Endothelial cell of umbilical vein (primary cell): ENCODE data around the gene FUT4.

Source experiments
- CTCF ChIP-seq, 2 donors: IDR thresholded peaks; 1 replicate in 1 of 2; 2 replicates in 1 of 2; pipeline ENCODE4 v1.5.1; 2011; ENCODE audit warnings: low read length in 2 of 2, mild to moderate bottlenecking in 2 of 2, moderate library complexity in 2 of 2, control low read depth in 1 of 2, inconsistent platforms in 1 of 2, low read depth in 1 of 2; ENCODE audit not compliant: insufficient read depth in 1 of 2; ENCODE audit errors: extremely low read depth in 1 of 2
- EZH2 ChIP-seq: IDR thresholded peaks from 2 replicates; pipeline ENCODE4 v1.6.1; 2012; ENCODE audit warnings: borderline replicate concordance, low read depth, mild to moderate bottlenecking, moderate library complexity, low read length, inconsistent platforms; ENCODE audit not compliant: severe bottlenecking
- MAX ChIP-seq: IDR thresholded peaks from 2 replicates; pipeline ENCODE4 v1.6.1; 2011; ENCODE audit not compliant: insufficient read depth, insufficient read length
- MYC ChIP-seq: IDR thresholded peaks from one replicate; pipeline ENCODE4 v1.6.1; 2011; ENCODE audit warnings: mild to moderate bottlenecking, low read depth, low read length
- POLR2A ChIP-seq: IDR thresholded peaks from 2 replicates; pipeline ENCODE4 v1.6.1; 2012; ENCODE audit warnings: low read depth, mild to moderate bottlenecking, control low read depth, low read length
- POLR2AphosphoS5 ChIP-seq: IDR thresholded peaks from 2 replicates; pipeline ENCODE4 v1.6.1; 2012; ENCODE audit warnings: low read depth, mild to moderate bottlenecking, control low read depth, low read length, moderate library complexity; ENCODE audit not compliant: insufficient read depth

- TF ChIP-seq CTCF (IDR thresholded peaks at IDR 0.05; ENCODE audit: extremely low read depth in 1 of 2, insufficient read depth in 1 of 2, low read depth in 1 of 2, low read length in 2 of 2) (peak; percentile 33 to 40), EZH2 (no peak), POLR2AphosphoS5 (no peak), POLR2A (no peak), MAX (no peak), MYC (no peak)
These were observed 38.9 kb upstream of the FUT4 start for GRCh38 chr11:94504689-94505293.
